NB4 (cell line): Measurements from ENCODE around the gene POLRMT.
"Not testable (repeated sequence)": the region's sequence is repeated elsewhere in the genome, so short reads cannot be mapped to it uniquely, and the experiment has no call there.

Experiments
- MYC ChIP-seq: IDR thresholded peaks from 2 replicates; pipeline ENCODE4 v1.6.1; 2011; ENCODE audit warnings: low read depth, low read length
- POLR2A ChIP-seq: IDR thresholded peaks from 2 replicates; pipeline ENCODE4 v1.6.1; 2011; ENCODE audit warnings: mild to moderate bottlenecking; ENCODE audit not compliant: insufficient read length; ENCODE audit errors: extremely low read depth
- TF ChIP-seq, protein P1 (sequence below): IDR thresholded peaks from one replicate; pipeline ENCODE4 v1.5.1; 2012; ENCODE audit warnings: low read depth, low read length

DNA sequence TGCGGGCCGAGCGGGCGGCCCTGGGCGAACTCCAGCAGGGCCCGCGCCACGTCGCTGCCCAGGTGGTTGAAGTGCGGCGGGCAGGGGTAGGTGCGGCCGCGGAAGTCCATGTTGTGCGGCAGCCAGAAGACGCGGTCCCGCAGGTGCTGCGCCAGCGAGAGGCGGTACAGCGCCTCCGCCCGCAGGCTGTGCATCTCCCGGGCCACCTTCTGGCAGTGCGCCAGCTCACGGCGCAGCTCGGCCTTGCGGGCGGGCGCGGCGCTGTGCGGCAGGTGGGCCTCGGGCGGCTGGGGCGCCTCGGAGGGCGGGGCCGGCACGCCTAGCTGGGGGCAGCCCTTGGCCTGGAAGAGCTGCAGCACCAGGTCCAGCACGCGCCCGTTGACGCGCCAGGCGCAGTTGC, 12.1 kb downstream of the POLRMT start:
- TF ChIP-seq, protein P1, sequence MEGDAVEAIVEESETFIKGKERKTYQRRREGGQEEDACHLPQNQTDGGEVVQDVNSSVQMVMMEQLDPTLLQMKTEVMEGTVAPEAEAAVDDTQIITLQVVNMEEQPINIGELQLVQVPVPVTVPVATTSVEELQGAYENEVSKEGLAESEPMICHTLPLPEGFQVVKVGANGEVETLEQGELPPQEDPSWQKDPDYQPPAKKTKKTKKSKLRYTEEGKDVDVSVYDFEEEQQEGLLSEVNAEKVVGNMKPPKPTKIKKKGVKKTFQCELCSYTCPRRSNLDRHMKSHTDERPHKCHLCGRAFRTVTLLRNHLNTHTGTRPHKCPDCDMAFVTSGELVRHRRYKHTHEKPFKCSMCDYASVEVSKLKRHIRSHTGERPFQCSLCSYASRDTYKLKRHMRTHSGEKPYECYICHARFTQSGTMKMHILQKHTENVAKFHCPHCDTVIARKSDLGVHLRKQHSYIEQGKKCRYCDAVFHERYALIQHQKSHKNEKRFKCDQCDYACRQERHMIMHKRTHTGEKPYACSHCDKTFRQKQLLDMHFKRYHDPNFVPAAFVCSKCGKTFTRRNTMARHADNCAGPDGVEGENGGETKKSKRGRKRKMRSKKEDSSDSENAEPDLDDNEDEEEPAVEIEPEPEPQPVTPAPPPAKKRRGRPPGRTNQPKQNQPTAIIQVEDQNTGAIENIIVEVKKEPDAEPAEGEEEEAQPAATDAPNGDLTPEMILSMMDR: not testable (repeated sequence)
- TF ChIP-seq POLR2A, MYC: not testable (repeated sequence)
